GM21528 (cell line): ENCODE results near the gene RALBP1.

Experiments
- ATAC-seq: cut with Tn5 transposase; IDR thresholded peaks from one replicate; pipeline ENCODE4 v1.9.1; 2021; ENCODE audit warnings: mild to moderate bottlenecking, moderate library complexity; ENCODE audit not compliant: unreplicated experiment, low FRiP score

RALBP1 gene

GRCh38 chr18:9578306-9578705, 103.0 kb downstream of the RALBP1 start:
- no peak for ATAC-seq

GRCh38 chr18:9581667-9582066, 106.4 kb downstream of the RALBP1 start:
- ATAC-seq: no peak

- ATAC-seq: no peak
These were observed 111.5 kb downstream of the RALBP1 start for GRCh38 chr18:9586814-9587213.
